A549 (cell line): ENCODE results near the gene GMPPB. TPM values are rescaled to one million over a fixed set of nuclear protein-coding genes. Genes with fewer than 3 reads are reported as not detected.

Experiments used
- ATAC-seq, 2 experiments: fragments of 200-7000 bp in 1 of 2; fragments of >200 bp in 1 of 2; cut with Nextera tagmentation in 1 of 2; cut with Tn5 transposase in 1 of 2; 3 replicates each; pipeline versions ENCODE4 v1.8.0 to v1.9.1; 2018 to 2020; ENCODE audit warnings: mild to moderate bottlenecking in 1 of 2, moderate library complexity in 1 of 2
- CTCF ChIA-PET: fragments of 300-600 bp; sonication (Branson Sonifier 250); formaldehyde crosslinking; extraction: SDS; loops from one replicate; lab custom pipeline; 2021; ENCODE audit warnings: antibody characterized with exemption, inconsistent platforms; lab: Yijun Ruan, JAX
- POLR2A ChIA-PET: fragments of 350-600 bp; formaldehyde crosslinking; extraction: SDS; loops from one replicate; lab custom pipeline; 2021; ENCODE audit warnings: antibody characterized with exemption, inconsistent platforms; lab: Yijun Ruan, JAX
- DNase-seq, 2 experiments: peaks; one replicate each; pipeline versions ENCODE4 v3.0.0 to v3.0.0-alpha.2; 2011 to 2016; ENCODE audit warnings: low read depth in 1 of 2, low spot score in 1 of 2
- FAIRE-seq: peaks from 2 replicates; lab custom pipeline; 2011; peaks lifted over from hg19 to GRCh38; lab: Jason Lieb, UNC
- H3K27ac ChIP-seq, 2 experiments: fragments of >200 bp; sonication (Bioruptor Twin); formaldehyde crosslinking; 3 replicates each; pipeline ENCODE4 v1.5.1; 2016 to 2017
- H3K4me1 ChIP-seq: fragments of >200 bp; sonication (Bioruptor Twin); formaldehyde crosslinking; 3 replicates; pipeline ENCODE4 v1.6.1; 2016
- H3K4me2 ChIP-seq: fragments of >200 bp; sonication (Bioruptor Twin); formaldehyde crosslinking; 3 replicates; pipeline ENCODE4 v1.6.1; 2016
- H3K4me3 ChIP-seq: fragments of >200 bp; sonication (Bioruptor Twin); formaldehyde crosslinking; 3 replicates; pipeline ENCODE4 v1.5.1; 2016
- H3K9me3 ChIP-seq: fragments of >200 bp; sonication (Bioruptor Twin); formaldehyde crosslinking; 3 replicates; pipeline ENCODE4 v1.6.1; 2016
- CHD2 ChIP-seq: fragments of 150-350 bp; IDR thresholded peaks from 2 replicates; pipeline ENCODE4 v1.6.1; 2014; ENCODE audit warnings: low read length; ENCODE audit not compliant: partially characterized antibody
- EP300 ChIP-seq, 2 experiments: fragments of >200 bp; sonication (Bioruptor Twin); formaldehyde crosslinking; IDR thresholded peaks; 2 replicates in 1 of 2; 3 replicates in 1 of 2; pipeline ENCODE4 v1.6.1; 2016 to 2017
- ESRRA ChIP-seq: fragments of 150-350 bp; IDR thresholded peaks from 2 replicates; pipeline ENCODE4 v1.6.1; 2014; ENCODE audit warnings: mild to moderate bottlenecking, low read length, borderline replicate concordance
- FOSB ChIP-seq: fragments of 250-450 bp; sonication (Bioruptor Pico); IDR thresholded peaks from 2 replicates; pipeline ENCODE4 v1.5.0; 2020; ENCODE audit warnings: mild to moderate bottlenecking, moderate library complexity
- FOSL2 ChIP-seq, 2 experiments: fragments of 450-650 bp in 1 of 2; fragments of >200 bp in 1 of 2; sonication (Bioruptor Twin) in 1 of 2; formaldehyde crosslinking; IDR thresholded peaks; 2 replicates each; pipeline versions ENCODE4 v1.5.0 to v1.6.1; 2016 to 2020; ENCODE audit warnings: mild to moderate bottlenecking in 1 of 2, moderate library complexity in 1 of 2
- FOXS1 ChIP-seq: fragments of 250-450 bp; sonication (Bioruptor Pico); IDR thresholded peaks from 2 replicates; pipeline ENCODE4 v1.5.0; 2020; ENCODE audit warnings: mild to moderate bottlenecking, moderate library complexity
- HEYL ChIP-seq: fragments of 250-450 bp; sonication (Bioruptor Pico); IDR thresholded peaks from 2 replicates; pipeline ENCODE4 v1.8.0; 2021; ENCODE audit warnings: mild to moderate bottlenecking, moderate library complexity
- HOXA7 ChIP-seq: fragments of 250-450 bp; sonication (Bioruptor Pico); IDR thresholded peaks from 2 replicates; pipeline ENCODE4 v1.5.0; 2020; ENCODE audit warnings: mild to moderate bottlenecking, moderate library complexity
- HOXB5 ChIP-seq: fragments of 250-450 bp; sonication (Bioruptor Pico); IDR thresholded peaks from 2 replicates; pipeline ENCODE4 v1.5.0; 2020; ENCODE audit warnings: mild to moderate bottlenecking, moderate library complexity
- JUNB ChIP-seq: fragments of >200 bp; sonication (Bioruptor Twin); formaldehyde crosslinking; IDR thresholded peaks from 2 replicates; pipeline ENCODE4 v1.6.1; 2016
- MAFK ChIP-seq: fragments of 450-650 bp; IDR thresholded peaks from 2 replicates; pipeline ENCODE4 v1.6.1; 2014; ENCODE audit not compliant: partially characterized antibody
- NPAS2 ChIP-seq: fragments of 250-450 bp; sonication (Bioruptor Pico); IDR thresholded peaks from 2 replicates; pipeline ENCODE4 v1.8.0; 2022; ENCODE audit warnings: mild to moderate bottlenecking, moderate library complexity, borderline replicate concordance
- PHF8 ChIP-seq: fragments of 200-600 bp; sonication (generic); IDR thresholded peaks from 2 replicates; pipeline ENCODE4 v1.6.1; 2016; ENCODE audit warnings: low read depth, mild to moderate bottlenecking, antibody characterized with exemption, moderate library complexity, borderline replicate concordance
- POLR2A ChIP-seq: IDR thresholded peaks from 2 replicates; pipeline ENCODE4 v1.6.1; 2012; ENCODE audit warnings: mild to moderate bottlenecking, low read length
- POLR2AphosphoS2 ChIP-seq: conservative IDR thresholded peaks from 2 replicates; pipeline ENCODE4 v1.6.1; 2012; ENCODE audit warnings: low read length, improper control_type of control experiment, inconsistent platforms
- RAD21 ChIP-seq, 2 experiments: fragments of >200 bp in 1 of 2; sonication (Bioruptor Twin) in 1 of 2; formaldehyde crosslinking in 1 of 2; IDR thresholded peaks in 1 of 2; conservative IDR thresholded peaks in 1 of 2; 2 replicates in 1 of 2; 3 replicates in 1 of 2; pipeline ENCODE4 v1.6.1; 2012 to 2018; ENCODE audit warnings: inconsistent platforms in 1 of 2
- RFX5 ChIP-seq: fragments of 450-650 bp; IDR thresholded peaks from 2 replicates; pipeline ENCODE4 v1.7.1; 2014; ENCODE audit warnings: antibody characterized with exemption, mild to moderate bottlenecking, moderate library complexity
- WGBS: methylation state at CpG from one replicate; pipeline ENCODE4 v1.1.6; 2017; ENCODE audit errors: missing lambda C conversion rate; 5-methylcytosine and 5-hydroxymethylcytosine counted together
- polyA plus RNA-seq, 4 experiments: library from polyadenylated mRNA; depleted of rRNA in 3 of 4; stranded (reverse); fragments of >200 nt; fragmentation: RNase III in 1 of 4; extraction: RNeasy Plus Mini Kit Qiagen cat#74134 plus additional on column Dnase treatment in 1 of 4; gene quantifications; 2 replicates in 3 of 4; 3 replicates in 1 of 4; pipeline ENCODE4 v1.2.3, GENCODE V29; 2011 to 2017
- TF ChIP-seq, protein P1 (sequence below): fragments of 200-600 bp; sonication (generic); IDR thresholded peaks from 2 replicates; pipeline ENCODE4 v1.6.1; 2016; ENCODE audit warnings: antibody characterized with exemption, mild to moderate bottlenecking, moderate library complexity
- TF ChIP-seq, protein P2 (sequence below): IDR thresholded peaks from 2 replicates; pipeline ENCODE4 v1.6.1; 2012; ENCODE audit warnings: low read depth, borderline replicate concordance
- TF ChIP-seq, protein P3 (sequence below): fragments of 450-650 bp; IDR thresholded peaks from 2 replicates; pipeline ENCODE4 v1.6.1; 2014; ENCODE audit warnings: antibody characterized with exemption
- TF ChIP-seq, protein P4 (sequence below): fragments of >200 bp; sonication (Bioruptor Twin); formaldehyde crosslinking; IDR thresholded peaks from 2 replicates; pipeline ENCODE4 v1.6.1; 2016

GMPPB gene
- polyA plus RNA-seq, 2 of the 4 experiments (the other 2 are of a cell fraction): 12.9 to 24.1 TPM

DNA sequence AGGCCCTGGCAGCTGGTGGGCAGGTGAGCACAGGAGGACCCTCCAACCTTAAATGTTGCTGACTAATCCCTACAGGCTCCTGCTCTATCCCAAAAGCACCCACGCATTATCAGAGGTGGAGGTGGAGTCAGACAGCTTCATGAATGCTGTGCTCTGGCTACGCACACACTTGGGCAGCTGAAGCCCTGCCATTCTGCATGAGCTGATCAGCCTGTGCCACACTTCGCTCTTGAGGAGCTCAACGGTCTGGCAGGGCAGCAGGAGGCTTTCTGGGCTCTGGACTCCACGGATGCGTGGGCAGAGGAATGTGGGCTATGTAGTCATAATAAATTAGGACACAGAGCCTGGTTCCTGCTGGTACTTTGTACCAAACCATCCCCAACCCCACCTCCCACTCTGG, 40.6 kb downstream of the GMPPB start (continued):
- TF ChIP-seq, protein P1, sequence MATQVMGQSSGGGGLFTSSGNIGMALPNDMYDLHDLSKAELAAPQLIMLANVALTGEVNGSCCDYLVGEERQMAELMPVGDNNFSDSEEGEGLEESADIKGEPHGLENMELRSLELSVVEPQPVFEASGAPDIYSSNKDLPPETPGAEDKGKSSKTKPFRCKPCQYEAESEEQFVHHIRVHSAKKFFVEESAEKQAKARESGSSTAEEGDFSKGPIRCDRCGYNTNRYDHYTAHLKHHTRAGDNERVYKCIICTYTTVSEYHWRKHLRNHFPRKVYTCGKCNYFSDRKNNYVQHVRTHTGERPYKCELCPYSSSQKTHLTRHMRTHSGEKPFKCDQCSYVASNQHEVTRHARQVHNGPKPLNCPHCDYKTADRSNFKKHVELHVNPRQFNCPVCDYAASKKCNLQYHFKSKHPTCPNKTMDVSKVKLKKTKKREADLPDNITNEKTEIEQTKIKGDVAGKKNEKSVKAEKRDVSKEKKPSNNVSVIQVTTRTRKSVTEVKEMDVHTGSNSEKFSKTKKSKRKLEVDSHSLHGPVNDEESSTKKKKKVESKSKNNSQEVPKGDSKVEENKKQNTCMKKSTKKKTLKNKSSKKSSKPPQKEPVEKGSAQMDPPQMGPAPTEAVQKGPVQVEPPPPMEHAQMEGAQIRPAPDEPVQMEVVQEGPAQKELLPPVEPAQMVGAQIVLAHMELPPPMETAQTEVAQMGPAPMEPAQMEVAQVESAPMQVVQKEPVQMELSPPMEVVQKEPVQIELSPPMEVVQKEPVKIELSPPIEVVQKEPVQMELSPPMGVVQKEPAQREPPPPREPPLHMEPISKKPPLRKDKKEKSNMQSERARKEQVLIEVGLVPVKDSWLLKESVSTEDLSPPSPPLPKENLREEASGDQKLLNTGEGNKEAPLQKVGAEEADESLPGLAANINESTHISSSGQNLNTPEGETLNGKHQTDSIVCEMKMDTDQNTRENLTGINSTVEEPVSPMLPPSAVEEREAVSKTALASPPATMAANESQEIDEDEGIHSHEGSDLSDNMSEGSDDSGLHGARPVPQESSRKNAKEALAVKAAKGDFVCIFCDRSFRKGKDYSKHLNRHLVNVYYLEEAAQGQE: no peak
- TF ChIP-seq RAD21 (conservative IDR thresholded peaks at IDR 0.05 in 1 of 2, IDR thresholded peaks at IDR 0.05 in 1 of 2) (no peak), HOXB5 (CRISPR knock-in tag) (no peak), MAFK (no peak)

DNA sequence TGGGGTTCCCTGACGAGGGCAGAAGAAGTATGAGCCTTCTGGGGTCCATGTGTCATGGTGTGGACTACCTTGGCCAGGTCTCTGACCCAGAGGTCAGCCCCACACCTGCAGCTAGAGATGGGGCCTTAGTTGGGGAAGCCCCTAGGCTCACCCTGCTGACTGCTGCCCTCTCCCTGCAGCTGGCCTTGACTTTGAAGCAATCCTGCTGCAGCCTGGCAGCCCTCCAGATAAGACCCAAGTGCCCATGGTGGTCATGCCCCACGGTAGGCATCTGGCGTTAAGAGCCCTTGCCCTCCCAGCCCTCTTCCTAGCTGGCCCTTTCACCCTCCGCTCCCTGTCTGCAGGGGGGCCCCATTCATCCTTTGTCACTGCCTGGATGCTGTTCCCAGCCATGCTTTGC, 42.2 kb downstream of the GMPPB start:
- no peak for ATAC-seq
- Histone ChIP-seq H3K4me3 (no peak overlapping the region), H3K27ac (no peak overlapping the region), H3K4me2 (no peak overlapping the region), H3K4me1 (no peaks in the 10 kb centered on the region), H3K9me3 (no peaks in the 10 kb centered on the region)
- FAIRE-seq: no peak
- no peak for DNase-seq
- POLR2A ChIA-PET: no interaction called here
- WGBS: 94% methylated on average over 4 of the region's 4 CpGs
- CTCF ChIA-PET: interaction anchor here (1.0 to 2.1 kb wide), 3 partner anchors 10 to 142 kb away, joined by 4 to 10 read pairs (median 6); no protein-coding TSS in a partner anchor
- TF ChIP-seq PHF8: no peak
- TF ChIP-seq, protein P2, sequence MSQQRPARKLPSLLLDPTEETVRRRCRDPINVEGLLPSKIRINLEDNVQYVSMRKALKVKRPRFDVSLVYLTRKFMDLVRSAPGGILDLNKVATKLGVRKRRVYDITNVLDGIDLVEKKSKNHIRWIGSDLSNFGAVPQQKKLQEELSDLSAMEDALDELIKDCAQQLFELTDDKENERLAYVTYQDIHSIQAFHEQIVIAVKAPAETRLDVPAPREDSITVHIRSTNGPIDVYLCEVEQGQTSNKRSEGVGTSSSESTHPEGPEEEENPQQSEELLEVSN: no peak
- no peak for TF ChIP-seq POLR2A
- no peak for TF ChIP-seq HOXA7 (CRISPR knock-in tag)
- TF ChIP-seq RFX5: no peak
- TF ChIP-seq NPAS2 (CRISPR knock-in tag): no peak
- TF ChIP-seq CHD2: no peak
- TF ChIP-seq, protein P3, sequence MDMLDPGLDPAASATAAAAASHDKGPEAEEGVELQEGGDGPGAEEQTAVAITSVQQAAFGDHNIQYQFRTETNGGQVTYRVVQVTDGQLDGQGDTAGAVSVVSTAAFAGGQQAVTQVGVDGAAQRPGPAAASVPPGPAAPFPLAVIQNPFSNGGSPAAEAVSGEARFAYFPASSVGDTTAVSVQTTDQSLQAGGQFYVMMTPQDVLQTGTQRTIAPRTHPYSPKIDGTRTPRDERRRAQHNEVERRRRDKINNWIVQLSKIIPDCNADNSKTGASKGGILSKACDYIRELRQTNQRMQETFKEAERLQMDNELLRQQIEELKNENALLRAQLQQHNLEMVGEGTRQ: no peak
- TF ChIP-seq, protein P1: no peak
- TF ChIP-seq POLR2AphosphoS2: no peak
- TF ChIP-seq, protein P4, sequence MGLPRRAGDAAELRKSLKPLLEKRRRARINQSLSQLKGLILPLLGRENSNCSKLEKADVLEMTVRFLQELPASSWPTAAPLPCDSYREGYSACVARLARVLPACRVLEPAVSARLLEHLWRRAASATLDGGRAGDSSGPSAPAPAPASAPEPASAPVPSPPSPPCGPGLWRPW: no peak
- no peak for TF ChIP-seq EP300 (IDR thresholded peaks at IDR 0.05)
- no peak for TF ChIP-seq ESRRA
- TF ChIP-seq FOSL2 (IDR thresholded peaks at IDR 0.05): no peak
- TF ChIP-seq FOSL2 (CRISPR knock-in tag; IDR thresholded peaks at IDR 0.05): no peak
- no peak for TF ChIP-seq JUNB
- TF ChIP-seq FOSB (CRISPR knock-in tag): no peak
- TF ChIP-seq HEYL: no peak
- no peak for TF ChIP-seq FOXS1
